Activated T-cell treated with anti-CD3 and anti-CD28 coated beads, Interleukin-2, amount 50 U/mL, for 24 hours (primary cell): Measurements from ENCODE around the gene CEP89.
A peak's percentile ranks its signal among the peaks of the same experiment; 100 is the strongest.

Experiments used
- DNase-seq: peaks from one replicate; pipeline ENCODE4 v3.0.0-alpha.2; 2020
- H3K27ac Mint-ChIP-seq: 2 replicates; pipeline ENCODE4 v1.8.0; 2020; ENCODE audit warnings: mild to moderate bottlenecking, mixed read lengths
- H3K27me3 Mint-ChIP-seq: 2 replicates; pipeline ENCODE4 v1.8.0; 2020; ENCODE audit warnings: mixed read lengths
- H3K36me3 Mint-ChIP-seq: 2 replicates; pipeline ENCODE4 v1.8.0; 2020; ENCODE audit warnings: low read depth, mixed read lengths
- H3K4me1 Mint-ChIP-seq: 2 replicates; pipeline ENCODE4 v1.8.0; 2020; ENCODE audit warnings: low read depth, mixed read lengths
- H3K4me3 Mint-ChIP-seq: 2 replicates; pipeline ENCODE4 v1.8.0; 2020; ENCODE audit warnings: mild to moderate bottlenecking, moderate library complexity, mixed read lengths
- H3K9me3 Mint-ChIP-seq: 2 replicates; pipeline ENCODE4 v1.8.0; 2020; ENCODE audit warnings: mixed read lengths

CEP89 gene

GRCh38 chr19:32921624-32922023 is 50.1 kb downstream of the CEP89 start:
- DNase-seq, result no peak
- Mint-ChIP-seq H3K27ac (peak overlapping the region; percentile 29), H3K9me3 (no peaks in the 10 kb centered on the region), H3K4me3 (no peak overlapping the region), H3K27me3 (no peaks in the 10 kb centered on the region), H3K4me1 (peaks cover 5% of the 10 kb centered on the region), H3K36me3 (peaks cover 42% of the 10 kb centered on the region)

GRCh38 chr19:32919365-32919764 is 52.4 kb downstream of the CEP89 start:
- no peak for DNase-seq
- Mint-ChIP-seq H3K4me3 (no peak overlapping the region), H3K27me3 (no peaks in the 10 kb centered on the region), H3K36me3 (peaks cover 39% of the 10 kb centered on the region), H3K9me3 (no peaks in the 10 kb centered on the region), H3K4me1 (peaks cover 5% of the 10 kb centered on the region), H3K27ac (no peak overlapping the region)

DNA sequence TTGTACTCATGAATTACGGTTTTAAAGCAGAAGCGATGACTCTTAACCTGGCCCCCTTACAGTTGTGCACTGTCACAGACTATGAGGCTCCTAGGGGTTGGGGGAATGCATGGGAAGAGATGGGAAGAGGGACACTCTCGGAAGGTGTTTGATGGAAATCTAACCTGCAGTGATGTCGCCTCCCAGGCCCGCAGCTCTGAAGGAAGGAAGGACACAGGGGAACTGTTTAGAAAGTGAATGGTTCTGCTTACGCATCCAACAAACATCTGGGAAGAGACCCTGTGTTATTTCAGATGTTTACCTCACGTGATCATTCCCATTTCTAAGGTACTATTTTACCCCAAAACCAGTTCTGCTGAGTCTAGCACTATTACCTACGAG is 54.2 kb downstream of the CEP89 start:
- H3K27ac Mint-ChIP-seq, result no peak overlapping the region
- no peak overlapping the region for H3K4me3 Mint-ChIP-seq
- H3K9me3 Mint-ChIP-seq, result no peaks in the 10 kb centered on the region
- no peak for DNase-seq
- peaks cover 32% of the 10 kb centered on the region for H3K36me3 Mint-ChIP-seq
- H3K4me1 Mint-ChIP-seq, result peaks cover 5% of the 10 kb centered on the region
- no peaks in the 10 kb centered on the region for H3K27me3 Mint-ChIP-seq

DNA sequence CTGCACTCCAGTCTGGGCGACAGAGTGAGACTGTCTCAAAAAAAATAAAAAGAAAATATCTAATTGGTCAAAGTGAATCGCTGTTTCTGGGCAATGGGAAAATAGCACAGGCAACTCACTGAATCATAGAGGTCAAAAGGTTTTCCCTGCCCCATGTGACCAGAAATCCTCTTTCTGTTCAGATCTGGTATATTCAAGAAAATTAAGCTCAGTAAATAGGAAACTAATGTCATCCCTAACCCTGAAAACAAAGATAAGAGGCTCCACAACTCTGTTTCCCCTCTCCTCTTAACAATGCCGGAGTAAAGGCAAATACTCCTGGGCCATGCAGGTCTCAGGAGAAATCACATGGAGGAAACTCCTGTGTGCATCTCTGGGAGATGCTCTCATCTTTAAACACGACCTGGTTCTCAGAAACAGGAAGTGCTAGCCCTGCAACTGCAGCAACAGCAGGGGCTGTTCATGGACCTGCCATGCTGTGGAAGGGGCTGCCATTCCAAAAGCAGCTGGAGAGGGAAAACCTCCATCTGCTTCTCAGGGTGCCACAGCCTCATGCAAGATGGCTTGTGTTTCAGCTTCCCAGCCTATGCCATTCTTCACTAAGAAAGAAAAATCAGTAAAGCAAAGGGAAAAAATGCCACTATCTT is 54.7 kb downstream of the CEP89 start:
- Mint-ChIP-seq H3K36me3 (peaks cover 32% of the 10 kb centered on the region), H3K4me1 (peaks cover 5% of the 10 kb centered on the region), H3K27me3 (no peaks in the 10 kb centered on the region), H3K9me3 (no peaks in the 10 kb centered on the region), H3K4me3 (no peak overlapping the region), H3K27ac (no peak overlapping the region)
- DNase-seq, result no peak

DNA sequence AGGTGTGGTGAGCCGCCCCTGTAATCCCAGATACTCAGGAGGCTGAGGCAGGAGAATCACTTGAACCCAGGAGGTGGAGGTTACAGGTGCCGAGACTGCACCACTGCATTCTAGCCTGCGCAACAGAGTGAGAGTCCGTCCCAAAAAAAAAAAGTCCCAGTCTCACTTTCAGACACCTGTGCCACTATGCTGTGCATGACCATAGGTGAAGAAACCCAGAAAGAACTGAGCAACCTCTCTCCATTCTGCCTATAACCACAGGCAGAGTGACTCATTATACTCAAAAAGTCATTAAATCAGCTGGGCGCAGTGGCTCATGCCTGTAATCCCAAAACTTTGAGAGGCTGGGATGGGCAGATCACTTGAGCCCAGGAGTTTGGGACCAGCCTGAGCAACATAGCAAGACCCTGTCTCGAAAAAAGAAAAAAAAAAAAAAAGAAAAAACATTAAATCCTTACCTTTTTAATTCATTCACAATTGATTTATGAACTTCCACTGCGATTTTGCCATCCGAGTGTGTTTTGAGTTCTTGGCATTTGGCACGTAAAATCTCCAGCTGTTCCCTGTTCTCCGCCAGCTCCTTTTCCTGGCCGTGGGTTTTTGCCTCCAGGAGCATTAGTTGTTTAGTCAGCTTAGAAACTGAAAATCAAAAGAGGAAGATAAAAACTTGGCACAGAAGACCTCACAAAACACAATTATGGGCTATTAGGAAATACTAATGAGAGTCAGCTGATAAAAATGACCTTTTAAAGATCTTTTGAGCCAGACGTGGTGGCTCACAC is 56.7 kb downstream of the CEP89 start:
- Mint-ChIP-seq H3K27me3 (no peaks in the 10 kb centered on the region), H3K27ac (no peak overlapping the region), H3K4me3 (no peak overlapping the region), H3K36me3 (peaks cover 39% of the 10 kb centered on the region), H3K4me1 (no peaks in the 10 kb centered on the region), H3K9me3 (no peaks in the 10 kb centered on the region)
- no peak for DNase-seq

- H3K9me3 Mint-ChIP-seq, result peaks cover under 1% of the 10 kb centered on the region
- H3K4me1 Mint-ChIP-seq, result no peaks in the 10 kb centered on the region
- no peaks in the 10 kb centered on the region for H3K27me3 Mint-ChIP-seq
- H3K27ac Mint-ChIP-seq, result no peak overlapping the region
- no peak overlapping the region for H3K4me3 Mint-ChIP-seq
- DNase-seq, result no peak
- peaks cover 52% of the 10 kb centered on the region for H3K36me3 Mint-ChIP-seq
These were observed 60.3 kb downstream of the CEP89 start for GRCh38 chr19:32911467-32911866.

GRCh38 chr19:32910874-32911273 is 60.9 kb downstream of the CEP89 start:
- Mint-ChIP-seq H3K27me3 (no peaks in the 10 kb centered on the region), H3K36me3 (peaks cover 57% of the 10 kb centered on the region), H3K9me3 (peaks cover 6% of the 10 kb centered on the region), H3K4me3 (no peak overlapping the region), H3K4me1 (no peaks in the 10 kb centered on the region), H3K27ac (no peak overlapping the region)
- no peak for DNase-seq

DNA sequence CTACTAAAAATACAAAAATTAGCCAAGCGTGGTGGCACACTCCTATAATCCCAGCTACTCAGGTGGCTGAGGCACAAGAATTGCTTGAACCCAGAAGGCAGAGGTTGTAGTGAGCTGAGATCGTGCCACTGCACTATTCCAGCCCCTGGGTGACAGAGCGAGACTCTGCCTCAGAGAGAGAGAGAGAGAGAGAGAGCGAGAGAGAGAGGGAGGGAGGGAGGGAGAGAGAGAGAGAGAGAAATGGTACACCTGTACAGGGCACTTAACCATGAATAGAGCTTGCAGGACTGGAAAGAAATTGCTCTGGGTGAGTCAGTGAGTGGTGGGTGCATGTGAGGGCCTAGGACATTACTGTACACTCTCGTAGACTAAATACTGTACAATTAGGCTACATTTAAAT is 61.7 kb downstream of the CEP89 start:
- Mint-ChIP-seq H3K36me3 (peaks cover 57% of the 10 kb centered on the region), H3K4me1 (no peaks in the 10 kb centered on the region), H3K27ac (no peak overlapping the region), H3K9me3 (peaks cover 10% of the 10 kb centered on the region), H3K27me3 (no peaks in the 10 kb centered on the region), H3K4me3 (no peak overlapping the region)
- no peak for DNase-seq

GRCh38 chr19:32909257-32909656 is 62.5 kb downstream of the CEP89 start:
- Mint-ChIP-seq H3K4me1 (no peaks in the 10 kb centered on the region), H3K9me3 (peaks cover 12% of the 10 kb centered on the region), H3K27ac (no peak overlapping the region), H3K4me3 (no peak overlapping the region), H3K27me3 (no peaks in the 10 kb centered on the region), H3K36me3 (peaks cover 51% of the 10 kb centered on the region)
- DNase-seq, result no peak

DNA sequence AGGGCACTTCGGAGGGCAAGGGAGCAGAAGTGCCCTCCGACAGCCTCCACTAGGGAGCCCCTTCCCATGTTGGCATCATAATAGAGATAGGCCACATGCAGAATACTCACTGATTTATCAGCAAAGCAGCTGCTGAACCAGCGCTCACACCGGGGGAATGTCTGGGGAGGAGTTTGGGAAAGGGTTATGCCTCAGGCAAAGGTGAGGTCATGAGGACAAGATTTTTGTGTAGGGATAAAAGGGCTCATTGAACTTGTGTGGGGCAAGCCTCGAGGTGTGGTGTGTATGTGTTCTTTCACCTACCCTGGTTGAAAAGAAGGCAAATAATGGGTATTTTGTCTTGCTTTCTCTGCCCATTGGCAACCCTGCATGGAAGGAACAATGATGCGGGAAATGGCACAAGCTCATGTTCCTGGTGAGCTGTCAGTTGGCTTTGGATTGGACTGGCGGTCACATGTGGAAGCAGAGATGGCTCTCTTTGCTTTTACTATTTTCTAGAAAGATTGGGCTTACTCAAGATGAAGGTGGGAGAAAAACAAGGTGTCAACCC is 63.0 kb downstream of the CEP89 start:
- Mint-ChIP-seq H3K4me1 (no peaks in the 10 kb centered on the region), H3K9me3 (peaks cover 12% of the 10 kb centered on the region), H3K4me3 (no peak overlapping the region), H3K27me3 (no peaks in the 10 kb centered on the region), H3K36me3 (peaks cover 49% of the 10 kb centered on the region), H3K27ac (no peak overlapping the region)
- no peak for DNase-seq

- no peak overlapping the region for H3K4me3 Mint-ChIP-seq
- no peaks in the 10 kb centered on the region for H3K27me3 Mint-ChIP-seq
- no peak for DNase-seq
- H3K27ac Mint-ChIP-seq, result no peak overlapping the region
- H3K4me1 Mint-ChIP-seq, result no peaks in the 10 kb centered on the region
- H3K36me3 Mint-ChIP-seq, result peaks cover 39% of the 10 kb centered on the region
- peaks cover 12% of the 10 kb centered on the region for H3K9me3 Mint-ChIP-seq
These were observed 69.3 kb downstream of the CEP89 start for GRCh38 chr19:32902448-32902847.

GRCh38 chr19:32901504-32902161 is 70.1 kb downstream of the CEP89 start:
- Mint-ChIP-seq H3K4me3 (no peak overlapping the region), H3K4me1 (peaks cover 4% of the 10 kb centered on the region), H3K9me3 (peaks cover 12% of the 10 kb centered on the region), H3K27me3 (no peaks in the 10 kb centered on the region), H3K27ac (no peak overlapping the region), H3K36me3 (peaks cover 38% of the 10 kb centered on the region)
- no peak for DNase-seq

DNA sequence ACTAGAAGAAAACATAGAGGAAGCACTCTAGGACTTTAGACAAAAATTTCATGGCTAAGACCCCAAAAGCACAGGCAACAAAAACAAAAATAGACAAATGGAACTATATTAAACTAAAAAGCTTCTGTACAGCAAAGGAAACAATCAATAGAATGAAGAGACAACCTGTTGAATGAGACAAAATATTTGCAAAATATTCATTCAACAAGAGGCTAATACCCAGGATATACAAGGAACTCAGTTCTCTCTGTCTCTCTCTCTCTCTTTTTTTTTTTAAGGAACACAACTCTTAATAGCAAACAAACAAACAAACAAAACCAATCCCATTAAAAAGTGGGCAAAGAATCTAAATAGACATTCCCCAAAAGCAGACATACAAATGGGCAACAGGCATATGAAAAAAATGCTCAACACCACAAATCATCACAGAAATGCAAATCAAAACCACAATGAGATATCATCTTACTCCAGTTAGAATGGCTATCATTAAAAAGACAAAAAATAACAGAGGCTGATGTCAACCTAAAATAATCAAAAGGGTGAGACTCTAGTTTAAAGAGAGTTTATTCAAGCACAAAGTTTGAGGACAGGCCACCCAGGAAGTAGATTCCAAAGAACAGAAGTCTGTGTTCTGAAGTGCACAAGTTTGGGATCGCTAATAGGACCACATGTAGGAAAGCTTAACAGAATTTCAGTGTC is 75.1 kb downstream of the CEP89 start:
- H3K27me3 Mint-ChIP-seq, result no peaks in the 10 kb centered on the region
- DNase-seq, result no peak
- peaks cover 20% of the 10 kb centered on the region for H3K9me3 Mint-ChIP-seq
- H3K4me3 Mint-ChIP-seq, result no peak overlapping the region
- peaks cover 10% of the 10 kb centered on the region for H3K4me1 Mint-ChIP-seq
- no peak overlapping the region for H3K27ac Mint-ChIP-seq
- H3K36me3 Mint-ChIP-seq, result peaks cover 58% of the 10 kb centered on the region

DNA sequence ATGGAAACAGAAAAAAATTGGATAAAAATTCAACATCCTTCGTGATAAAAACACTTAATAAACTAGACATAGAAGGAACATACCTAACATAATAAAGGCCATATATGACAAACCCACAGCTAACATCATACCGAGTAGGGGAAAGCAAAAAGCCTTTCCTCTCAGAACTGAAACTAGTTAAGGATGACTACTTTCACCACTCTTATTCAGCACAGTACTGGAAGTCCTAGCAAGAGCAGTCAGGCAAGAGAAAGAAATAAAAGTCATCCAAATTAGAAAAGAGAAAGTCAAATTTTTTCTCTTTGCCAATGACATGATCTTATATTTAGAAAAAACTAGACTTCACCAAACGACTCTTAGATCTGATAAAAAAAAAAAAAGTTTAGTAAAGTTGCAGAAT is 76.4 kb downstream of the CEP89 start:
- H3K27ac Mint-ChIP-seq, result no peak overlapping the region
- peaks cover 23% of the 10 kb centered on the region for H3K9me3 Mint-ChIP-seq
- no peak for DNase-seq
- peaks cover 59% of the 10 kb centered on the region for H3K36me3 Mint-ChIP-seq
- H3K4me3 Mint-ChIP-seq, result no peak overlapping the region
- H3K27me3 Mint-ChIP-seq, result no peaks in the 10 kb centered on the region
- H3K4me1 Mint-ChIP-seq, result peaks cover 10% of the 10 kb centered on the region
